NCI-H1092 (cell line): Measurements from ENCODE around the gene KRT36.

ENCODE experiments used
- DNase-seq: peaks from one replicate; lab custom pipeline; 2025; lab: John Stamatoyannopoulos, UW

KRT36 gene

GRCh38 chr17:41476866-41477815 is 12.6 kb downstream of the KRT36 start:
- no peak for DNase-seq

GRCh38 chr17:41475421-41475820 is 14.3 kb downstream of the KRT36 start:
- no peak for DNase-seq

- DNase-seq = no peak
These were observed 14.8 kb downstream of the KRT36 start for GRCh38 chr17:41474863-41475262.

- no peak for DNase-seq
These were observed 21.4 kb downstream of the KRT36 start for GRCh38 chr17:41468346-41468745.

- no peak for DNase-seq
These were observed 22.1 kb downstream of the KRT36 start for GRCh38 chr17:41467561-41467960.

- no peak for DNase-seq
These were observed 22.7 kb downstream of the KRT36 start, which contains the start of gene KRT32 for GRCh38 chr17:41466988-41467387. KRT32 (minus strand) TSS chr17:41467386; CDS start chr17:41467325, 61 bp downstream.

GRCh38 chr17:41464682-41465081 is 25.0 kb downstream of the KRT36 start:
- no peak for DNase-seq

GRCh38 chr17:41464173-41464572 is 25.5 kb downstream of the KRT36 start:
- no peak for DNase-seq

- no peak for DNase-seq
These were observed 26.0 kb downstream of the KRT36 start for GRCh38 chr17:41463746-41464145.

GRCh38 chr17:41462705-41463104 is 27.0 kb downstream of the KRT36 start:
- DNase-seq = no peak

GRCh38 chr17:41457676-41458075 is 32.0 kb downstream of the KRT36 start:
- no peak for DNase-seq

- DNase-seq = no peak
These were observed 33.5 kb downstream of the KRT36 start for GRCh38 chr17:41456204-41456603.

GRCh38 chr17:41455236-41455635 is 34.5 kb downstream of the KRT36 start:
- no peak for DNase-seq

GRCh38 chr17:41453066-41453465 is 36.6 kb downstream of the KRT36 start:
- no peak for DNase-seq

GRCh38 chr17:41452281-41452680 is 37.4 kb downstream of the KRT36 start:
- DNase-seq = no peak

GRCh38 chr17:41451154-41451728 is 38.5 kb downstream of the KRT36 start:
- no peak for DNase-seq

GRCh38 chr17:41449008-41449407 is 40.7 kb downstream of the KRT36 start:
- DNase-seq = no peak

- no peak for DNase-seq
These were observed 41.2 kb downstream of the KRT36 start for GRCh38 chr17:41448506-41448905.

- DNase-seq = no peak
These were observed 42.9 kb downstream of the KRT36 start for GRCh38 chr17:41446806-41447205.

GRCh38 chr17:41444640-41445039 is 45.1 kb downstream of the KRT36 start:
- DNase-seq = no peak

- no peak for DNase-seq
These were observed 45.5 kb downstream of the KRT36 start for GRCh38 chr17:41444186-41444585.

GRCh38 chr17:41442739-41443138 is 47.0 kb downstream of the KRT36 start:
- DNase-seq = no peak

- no peak for DNase-seq
These were observed 49.1 kb downstream of the KRT36 start, which contains the start of gene KRT38 for GRCh38 chr17:41440531-41441033. KRT38 (minus strand) TSS chr17:41440983; CDS start chr17:41440921, 62 bp downstream.
